Tibial nerve (tissue), 4 donors: ENCODE results near the gene OR10K2. TPM values are rescaled to one million over a fixed set of nuclear protein-coding genes. Genes with fewer than 3 reads are reported as not detected.
"Not testable (repeated sequence)": the region's sequence is repeated elsewhere in the genome, so short reads cannot be mapped to it uniquely, and the experiment has no call there.

ENCODE experiments used
- DNase-seq, 2 donors: peaks; one replicate each; pipeline ENCODE4 v3.0.0-alpha.2; 2019; ENCODE audit warnings: low spot score in 2 of 2
- H3K27ac ChIP-seq, 4 donors: fragments of 200-600 bp; sonication (generic) in 3 of 4; one replicate each; pipeline ENCODE4 v1.5.1; 2017 to 2019; ENCODE audit warnings: mild to moderate bottlenecking in 1 of 4
- H3K27me3 ChIP-seq, 2 donors: fragments of 200-600 bp; sonication (generic) in 1 of 2; one replicate each; pipeline versions ENCODE4 v1.5.1 to v1.6.0; 2017 to 2019
- H3K36me3 ChIP-seq, 3 donors: fragments of 200-600 bp; sonication (generic); one replicate each; pipeline ENCODE4 v1.5.1; 2018 to 2019
- H3K4me1 ChIP-seq, 4 donors: fragments of 200-600 bp; sonication (generic) in 3 of 4; one replicate each; pipeline ENCODE4 v1.5.1; 2017 to 2019
- H3K4me3 ChIP-seq, 4 donors: fragments of 200-600 bp; sonication (generic) in 3 of 4; one replicate each; pipeline ENCODE4 v1.5.1; 2017 to 2019; ENCODE audit warnings: mild to moderate bottlenecking in 1 of 4, moderate library complexity in 1 of 4
- H3K9me3 ChIP-seq, 4 donors: fragments of 200-600 bp; sonication (generic) in 3 of 4; one replicate each; pipeline ENCODE4 v1.5.1; 2017 to 2019
- CTCF ChIP-seq, 5 experiments: fragments of 200-600 bp in 3 of 5; fragments of 450-650 bp in 2 of 5; sonication (generic) in 3 of 5; IDR thresholded peaks; one replicate each; pipeline ENCODE4 v1.5.1; 2016 to 2019; ENCODE audit warnings: antibody characterized with exemption in 5 of 5, mild to moderate bottlenecking in 3 of 5, moderate library complexity in 2 of 5
- EP300 ChIP-seq, 2 donors: sonication (generic); formaldehyde crosslinking; IDR thresholded peaks; one replicate each; pipeline ENCODE4 v1.6.1; 2017; ENCODE audit warnings: antibody characterized with exemption in 2 of 2, mild to moderate bottlenecking in 1 of 2
- POLR2A ChIP-seq, 2 donors: fragments of 450-650 bp; IDR thresholded peaks; one replicate each; pipeline ENCODE4 v1.6.1; 2017; ENCODE audit warnings: antibody characterized with exemption in 2 of 2, mild to moderate bottlenecking in 2 of 2, moderate library complexity in 2 of 2
- WGBS, 2 donors: methylation state at CpG; one replicate each; pipeline ENCODE4 v1.1.5; 2018; 5-methylcytosine and 5-hydroxymethylcytosine counted together
- total RNA-seq, 4 donors: library from RNA; depleted of rRNA; stranded (reverse); fragments of >200 nt; gene quantifications; one replicate each; pipeline ENCODE4 v1.1.0, GENCODE V29; 2016

The OR10K2 gene
- total RNA-seq, 4 donors from 2014 or later = not detected

DNA sequence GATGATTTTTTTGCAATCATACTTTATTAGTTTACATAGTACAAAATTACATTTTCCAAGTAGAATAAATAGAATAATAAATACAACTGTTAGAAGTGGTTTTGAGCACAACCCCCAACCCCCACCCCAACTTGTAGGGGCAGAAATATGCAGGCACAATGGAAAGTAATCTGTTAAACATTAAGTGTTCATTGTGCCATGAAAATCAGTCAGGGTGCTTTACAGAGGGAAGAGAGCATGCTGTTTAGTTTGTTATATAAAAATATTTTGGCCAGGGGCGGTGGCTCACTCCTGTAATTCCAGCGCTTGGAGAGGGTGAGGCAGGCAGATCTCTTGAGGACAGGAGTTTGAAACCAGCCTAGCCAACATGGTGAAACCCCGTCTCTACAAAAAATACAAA lies 29.4 kb downstream of the OR10K2 start:
- Histone ChIP-seq H3K27ac (no peak overlapping the region), H3K36me3 (no peaks in the 10 kb centered on the region), H3K27me3 (no peaks in the 10 kb centered on the region), H3K9me3 (no peaks in the 10 kb centered on the region), H3K4me1 (no peaks in the 10 kb centered on the region), H3K4me3 (no peak overlapping the region)
- no peak for TF ChIP-seq POLR2A (IDR thresholded peaks at IDR 0.05)
- no peak for TF ChIP-seq CTCF (IDR thresholded peaks at IDR 0.05)
- no peak for TF ChIP-seq EP300 (IDR thresholded peaks at IDR 0.05)
- DNase-seq = no peak
- WGBS, 2 donors = 79 to 86% methylated on average over 3 of the region's 3 CpGs

DNA sequence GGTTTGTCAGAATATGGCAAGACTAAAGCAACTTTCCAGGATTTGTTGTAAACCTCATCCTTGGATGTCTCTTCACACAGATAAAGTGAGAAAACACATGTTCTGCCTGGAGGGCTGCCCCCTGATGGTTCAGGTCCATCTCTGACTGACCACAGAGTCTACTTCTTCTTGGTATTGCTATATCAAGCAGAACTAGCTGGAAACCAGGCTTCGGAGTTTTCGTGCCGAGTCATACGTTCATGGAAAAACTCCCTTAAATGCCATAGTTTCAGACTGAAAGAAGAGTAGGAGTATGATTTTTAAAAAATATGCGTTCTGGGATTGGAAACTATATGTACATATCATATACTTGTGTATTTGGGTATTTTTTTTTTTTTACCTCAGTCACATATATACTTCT lies 32.6 kb downstream of the OR10K2 start:
- WGBS, 2 donors = 91 to 94% methylated on average over 5 of the region's 5 CpGs
- H3K36me3 ChIP-seq = no peaks in the 10 kb centered on the region
- no peaks in the 10 kb centered on the region for H3K9me3 ChIP-seq
- TF ChIP-seq EP300 (IDR thresholded peaks at IDR 0.05) (no peak), POLR2A (IDR thresholded peaks at IDR 0.05) (no peak), CTCF (IDR thresholded peaks at IDR 0.05) (no peak)
- no peak overlapping the region for H3K27ac ChIP-seq
- no peaks in the 10 kb centered on the region for H3K27me3 ChIP-seq
- H3K4me3 ChIP-seq = no peak overlapping the region
- no peak for DNase-seq
- H3K4me1 ChIP-seq = no peaks in the 10 kb centered on the region

DNA sequence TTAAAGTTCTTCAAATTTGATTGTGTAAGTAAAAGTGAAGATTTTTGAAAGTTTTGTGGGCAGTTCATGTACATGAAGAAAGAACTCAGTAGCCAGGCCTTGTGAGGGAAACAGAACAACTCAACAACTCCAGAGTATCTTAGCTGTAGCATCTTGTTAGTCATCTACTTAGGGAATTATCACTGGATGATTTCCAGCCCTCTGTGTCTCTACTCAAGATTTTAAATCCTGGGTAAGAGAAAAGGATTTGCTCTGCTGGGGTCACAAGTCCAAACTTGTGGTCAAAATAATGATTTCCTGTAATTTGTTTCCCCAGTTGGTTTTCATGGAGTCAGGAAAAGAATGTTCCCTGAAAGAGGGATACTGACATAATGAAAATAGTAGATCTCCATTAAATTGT lies 34.9 kb downstream of the OR10K2 start:
- H3K4me3 ChIP-seq = no peak overlapping the region
- TF ChIP-seq EP300 (IDR thresholded peaks at IDR 0.05) = peak; percentile 14 to 28
- TF ChIP-seq CTCF (IDR thresholded peaks at IDR 0.05) = no peak
- no peaks in the 10 kb centered on the region for H3K36me3 ChIP-seq
- DNase-seq = no peak
- no peaks in the 10 kb centered on the region for H3K4me1 ChIP-seq
- H3K9me3 ChIP-seq = no peaks in the 10 kb centered on the region
- no peaks in the 10 kb centered on the region for H3K27me3 ChIP-seq
- peak overlapping the region in 2 of 4 donors; percentile 2 to 16 for H3K27ac ChIP-seq

GRCh38 chr1:158390331-158390730 lies 35.7 kb downstream of the OR10K2 start:
- no peaks in the 10 kb centered on the region for H3K27me3 ChIP-seq
- H3K9me3 ChIP-seq = no peaks in the 10 kb centered on the region
- no peak overlapping the region for H3K4me3 ChIP-seq
- TF ChIP-seq CTCF (IDR thresholded peaks at IDR 0.05) = no peak
- TF ChIP-seq EP300 (IDR thresholded peaks at IDR 0.05) = no peak
- no peak for TF ChIP-seq POLR2A (IDR thresholded peaks at IDR 0.05)
- WGBS, 2 donors = 62 to 64% methylated on average over 1 of the region's 1 CpG
- no peaks in the 10 kb centered on the region for H3K4me1 ChIP-seq
- no peaks in the 10 kb centered on the region for H3K36me3 ChIP-seq
- H3K27ac ChIP-seq = no peak overlapping the region
- no peak for DNase-seq

DNA sequence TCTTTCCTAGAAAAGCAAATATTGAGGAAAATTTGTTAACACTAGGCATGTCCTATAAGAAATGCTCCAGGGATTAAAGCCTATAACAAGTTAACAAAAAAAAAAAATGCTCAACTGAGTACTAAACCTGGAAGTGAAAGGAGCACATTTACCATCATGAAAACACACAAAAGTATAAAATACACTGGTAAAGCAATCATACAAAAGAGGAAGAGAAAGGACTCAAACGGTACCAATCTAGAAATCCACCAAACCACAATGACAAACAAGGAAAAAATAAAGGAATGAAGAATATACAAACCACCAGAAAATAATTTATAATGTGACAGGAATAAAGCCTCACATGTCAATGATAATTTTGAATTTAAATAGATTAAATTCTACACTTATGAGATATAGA lies 51.2 kb downstream of the OR10K2 start:
- Histone ChIP-seq H3K4me1 (no peaks in the 10 kb centered on the region), H3K9me3 (peaks cover 0 to 35% (median 3%) of the 10 kb centered on the region in 4 donors), H3K36me3 (no peaks in the 10 kb centered on the region), H3K27ac (no peak overlapping the region), H3K27me3 (no peaks in the 10 kb centered on the region), H3K4me3 (no peak overlapping the region)
- TF ChIP-seq EP300 (IDR thresholded peaks at IDR 0.05) = no peak
- no peak for TF ChIP-seq CTCF (IDR thresholded peaks at IDR 0.05)
- no peak for TF ChIP-seq POLR2A (IDR thresholded peaks at IDR 0.05)
- WGBS, 2 donors = 74 to 88% methylated on average over 1 of the region's 1 CpG
- no peak for DNase-seq

DNA sequence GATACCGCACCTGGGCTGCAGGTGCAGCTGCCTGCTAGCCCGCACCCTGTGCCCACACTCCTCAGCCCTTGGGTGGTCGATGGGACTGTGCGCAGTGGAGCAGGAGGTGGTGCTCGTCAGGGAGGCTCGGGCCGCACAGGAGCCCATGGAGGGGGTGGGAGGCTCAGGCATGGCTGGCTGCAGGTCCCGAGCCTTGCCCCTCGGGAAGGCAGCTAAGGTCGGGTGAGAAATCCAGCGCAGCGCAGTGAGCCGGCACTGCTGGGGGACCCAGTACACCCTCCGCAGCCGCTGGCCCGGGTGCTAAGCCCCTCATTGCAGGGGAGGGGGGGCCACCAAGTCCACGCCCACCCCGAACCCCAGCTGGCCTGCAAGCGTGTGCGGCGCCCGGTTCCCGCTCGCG lies 51.9 kb downstream of the OR10K2 start:
- 94 to 97% methylated on average over 15 to 22 of the region's 25 CpGs for WGBS, 2 donors

More for the DNA sequence above, 51.9 kb downstream of the OR10K2 start:
- not testable (repeated sequence) for H3K36me3 ChIP-seq, DNase-seq, H3K4me1 ChIP-seq, H3K27me3 ChIP-seq, H3K4me3 ChIP-seq, H3K27ac ChIP-seq
- H3K9me3 ChIP-seq = peaks cover 0 to 35% (median 3%) of the 10 kb centered on the region in 4 donors
